Gastrocnemius medialis (tissue), 4 donors: ENCODE measurements around the gene ARRDC5.
"Not testable (repeated sequence)": the region's sequence is repeated elsewhere in the genome, so short reads cannot be mapped to it uniquely, and the experiment has no call there.

Experiments used
- POLR2A ChIP-seq, 2 donors: fragments of 450-650 bp; IDR thresholded peaks; one replicate each; pipeline ENCODE4 v1.6.1; 2017; ENCODE audit warnings: antibody characterized with exemption in 2 of 2, mild to moderate bottlenecking in 2 of 2, moderate library complexity in 2 of 2
- TF ChIP-seq, protein P1 (sequence below), 5 experiments: fragments of 450-650 bp in 3 of 5; fragments of 200-600 bp in 2 of 5; sonication (generic) in 2 of 5; IDR thresholded peaks in 4 of 5; conservative IDR thresholded peaks in 1 of 5; 1 replicate in 4 of 5; 2 replicates in 1 of 5; pipeline ENCODE4 v1.5.1; 2016 to 2019; ENCODE audit warnings: antibody characterized with exemption in 5 of 5, mild to moderate bottlenecking in 3 of 5, moderate library complexity in 3 of 5

DNA sequence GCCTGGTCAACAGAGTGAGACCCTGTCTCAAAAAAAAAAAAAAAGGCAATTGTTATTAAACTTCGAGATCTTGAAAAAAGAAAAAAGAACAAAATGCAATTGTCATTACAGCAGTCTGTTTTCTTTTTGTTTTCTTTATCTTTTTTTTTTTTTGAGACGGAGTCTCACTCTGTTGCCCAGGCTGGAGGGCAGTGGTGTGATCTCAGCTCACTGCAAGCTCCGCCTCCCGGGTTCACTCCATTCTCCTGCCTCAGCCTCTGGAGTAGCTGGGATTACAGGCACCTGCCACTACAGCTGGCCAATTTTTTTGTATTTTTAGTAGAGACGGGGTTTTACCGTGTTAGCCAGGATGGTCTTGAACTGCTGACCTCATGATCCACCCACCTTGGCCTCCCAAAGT, 19.8 kb downstream of the ARRDC5 start:
- TF ChIP-seq, protein P1, sequence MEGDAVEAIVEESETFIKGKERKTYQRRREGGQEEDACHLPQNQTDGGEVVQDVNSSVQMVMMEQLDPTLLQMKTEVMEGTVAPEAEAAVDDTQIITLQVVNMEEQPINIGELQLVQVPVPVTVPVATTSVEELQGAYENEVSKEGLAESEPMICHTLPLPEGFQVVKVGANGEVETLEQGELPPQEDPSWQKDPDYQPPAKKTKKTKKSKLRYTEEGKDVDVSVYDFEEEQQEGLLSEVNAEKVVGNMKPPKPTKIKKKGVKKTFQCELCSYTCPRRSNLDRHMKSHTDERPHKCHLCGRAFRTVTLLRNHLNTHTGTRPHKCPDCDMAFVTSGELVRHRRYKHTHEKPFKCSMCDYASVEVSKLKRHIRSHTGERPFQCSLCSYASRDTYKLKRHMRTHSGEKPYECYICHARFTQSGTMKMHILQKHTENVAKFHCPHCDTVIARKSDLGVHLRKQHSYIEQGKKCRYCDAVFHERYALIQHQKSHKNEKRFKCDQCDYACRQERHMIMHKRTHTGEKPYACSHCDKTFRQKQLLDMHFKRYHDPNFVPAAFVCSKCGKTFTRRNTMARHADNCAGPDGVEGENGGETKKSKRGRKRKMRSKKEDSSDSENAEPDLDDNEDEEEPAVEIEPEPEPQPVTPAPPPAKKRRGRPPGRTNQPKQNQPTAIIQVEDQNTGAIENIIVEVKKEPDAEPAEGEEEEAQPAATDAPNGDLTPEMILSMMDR (IDR thresholded peaks at IDR 0.05 in 4 of 5, conservative IDR thresholded peaks at IDR 0.05 in 1 of 5): not testable (repeated sequence)
- not testable (repeated sequence) for TF ChIP-seq POLR2A (IDR thresholded peaks at IDR 0.05)
